Measurements from ENCODE around the gene DSCAML1.

DNA sequence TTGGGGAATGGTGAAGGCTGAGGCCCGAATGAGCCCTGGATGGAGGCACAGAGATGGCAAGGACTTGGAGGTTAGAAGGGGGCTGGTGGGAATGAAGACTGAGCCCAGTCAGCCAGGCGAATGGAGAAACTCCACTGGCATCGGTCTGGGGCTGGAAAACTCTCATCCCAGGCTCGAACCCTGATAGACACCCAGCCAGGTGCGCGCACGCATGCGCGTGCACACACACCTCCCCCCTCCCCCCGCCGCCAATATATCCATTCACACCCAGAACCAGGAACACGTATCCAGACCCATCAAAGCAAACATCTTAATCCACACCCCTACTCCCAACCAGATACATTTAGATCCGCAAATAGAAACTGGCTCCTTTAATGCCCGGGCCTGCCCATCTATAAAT, 330.1 kb downstream of the DSCAML1 start:
- TF ChIP-seq, protein P1, sequence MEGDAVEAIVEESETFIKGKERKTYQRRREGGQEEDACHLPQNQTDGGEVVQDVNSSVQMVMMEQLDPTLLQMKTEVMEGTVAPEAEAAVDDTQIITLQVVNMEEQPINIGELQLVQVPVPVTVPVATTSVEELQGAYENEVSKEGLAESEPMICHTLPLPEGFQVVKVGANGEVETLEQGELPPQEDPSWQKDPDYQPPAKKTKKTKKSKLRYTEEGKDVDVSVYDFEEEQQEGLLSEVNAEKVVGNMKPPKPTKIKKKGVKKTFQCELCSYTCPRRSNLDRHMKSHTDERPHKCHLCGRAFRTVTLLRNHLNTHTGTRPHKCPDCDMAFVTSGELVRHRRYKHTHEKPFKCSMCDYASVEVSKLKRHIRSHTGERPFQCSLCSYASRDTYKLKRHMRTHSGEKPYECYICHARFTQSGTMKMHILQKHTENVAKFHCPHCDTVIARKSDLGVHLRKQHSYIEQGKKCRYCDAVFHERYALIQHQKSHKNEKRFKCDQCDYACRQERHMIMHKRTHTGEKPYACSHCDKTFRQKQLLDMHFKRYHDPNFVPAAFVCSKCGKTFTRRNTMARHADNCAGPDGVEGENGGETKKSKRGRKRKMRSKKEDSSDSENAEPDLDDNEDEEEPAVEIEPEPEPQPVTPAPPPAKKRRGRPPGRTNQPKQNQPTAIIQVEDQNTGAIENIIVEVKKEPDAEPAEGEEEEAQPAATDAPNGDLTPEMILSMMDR (IDR thresholded peaks at IDR 0.05): no peak
- TF ChIP-seq POLR2A (IDR thresholded peaks at IDR 0.05): no peak
